Astrocyte (in vitro differentiated cells and primary cell): Measurements from ENCODE around the gene MCTP1.

Experiments used
- CTCF ChIP-seq: IDR thresholded peaks from 2 replicates; pipeline ENCODE4 v1.5.1; 2011; ENCODE audit warnings: low read depth, mild to moderate bottlenecking, inconsistent platforms, low read length, moderate library complexity; ENCODE audit not compliant: insufficient read depth
- EZH2 ChIP-seq: IDR thresholded peaks from 2 replicates; pipeline ENCODE4 v1.6.1; 2012; ENCODE audit warnings: mild to moderate bottlenecking, low read length, inconsistent platforms; ENCODE audit not compliant: insufficient read depth

DNA sequence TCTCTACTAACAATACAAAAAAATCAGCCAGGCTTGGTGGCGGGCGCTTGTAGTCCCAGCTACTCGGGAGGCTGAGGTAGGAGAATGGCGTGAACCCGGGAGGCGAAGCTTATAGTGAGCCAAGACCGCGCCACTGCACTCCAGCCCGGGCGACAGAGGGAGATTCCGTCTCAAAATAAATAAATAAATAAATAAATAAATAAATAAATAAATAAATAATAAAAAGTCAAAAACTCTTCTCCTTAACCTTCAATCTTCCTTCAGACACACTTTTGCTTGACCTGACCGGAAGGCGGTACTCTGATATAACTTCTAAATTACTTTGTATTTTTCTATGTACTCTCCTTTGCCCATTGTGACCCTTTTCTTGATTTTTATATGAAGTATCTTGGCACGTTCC lies 364.3 kb downstream of the MCTP1 start:
- TF ChIP-seq EZH2 (no peak), CTCF (no peak)
